ENCODE measurements around the gene UBTF.

UBTF gene

DNA sequence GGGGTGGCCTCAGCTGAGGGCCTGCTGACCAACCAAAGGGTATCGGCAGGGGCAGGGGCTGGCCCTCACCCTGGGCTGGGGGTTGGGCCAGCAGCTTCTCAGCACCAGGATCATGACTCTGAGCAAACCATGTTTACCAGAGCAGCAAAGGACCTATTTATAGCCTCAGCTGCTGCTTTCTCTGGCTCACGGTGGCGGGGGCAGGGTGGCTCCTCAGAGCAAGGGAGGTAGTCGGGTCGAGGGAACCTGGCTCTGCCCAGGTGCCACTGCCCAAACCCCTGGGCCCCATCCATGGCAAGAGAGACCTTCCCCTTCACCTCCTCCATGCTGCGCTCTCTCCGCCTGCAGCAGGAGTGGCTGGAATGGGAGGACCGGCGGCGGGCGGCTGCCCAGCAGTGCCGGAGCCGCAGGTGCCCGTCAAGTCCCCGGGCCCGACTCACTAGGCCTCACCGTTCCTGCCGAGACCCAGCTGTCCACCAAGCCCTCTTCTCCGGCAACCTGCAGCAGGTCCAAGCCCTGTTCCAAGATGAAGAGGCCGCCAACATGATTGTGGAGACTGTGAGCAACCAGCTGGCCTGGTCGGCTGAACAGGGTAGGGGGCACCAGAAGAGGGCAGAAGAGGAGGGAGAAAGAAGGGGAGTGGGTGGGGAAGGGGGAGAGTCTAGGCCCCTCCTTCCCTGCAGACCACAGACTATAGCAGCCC, 48.8 kb downstream of the UBTF start, which contains the start of gene ASB16:
Gene ASB16 (plus strand): TSS at position 206 of the 703 bp plus-strand sequence. CDS start 86 bp downstream, at position 292.
- DNase-seq (ENCODE audit: low read depth, low spot score), result no peak

DNA sequence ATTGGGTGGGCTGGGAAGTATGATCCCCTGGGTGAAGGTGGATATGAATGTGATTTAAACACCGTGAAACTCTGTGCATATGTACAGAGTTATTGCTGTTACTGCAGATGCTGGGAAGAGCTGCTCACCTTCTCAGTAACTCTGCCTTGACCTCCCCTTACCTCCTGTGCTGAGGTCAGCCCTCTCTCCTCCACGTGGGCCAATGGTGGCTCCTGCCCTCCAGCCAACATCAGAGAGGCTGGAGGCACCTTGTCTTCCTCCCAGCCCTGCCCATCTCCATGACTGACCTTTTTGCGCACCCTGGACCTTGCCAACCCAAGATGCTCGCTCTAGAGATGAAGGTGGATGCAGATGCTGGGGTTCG, 49.4 kb downstream of the UBTF start:
- no peak for DNase-seq (ENCODE audit: low read depth, low spot score)

DNA sequence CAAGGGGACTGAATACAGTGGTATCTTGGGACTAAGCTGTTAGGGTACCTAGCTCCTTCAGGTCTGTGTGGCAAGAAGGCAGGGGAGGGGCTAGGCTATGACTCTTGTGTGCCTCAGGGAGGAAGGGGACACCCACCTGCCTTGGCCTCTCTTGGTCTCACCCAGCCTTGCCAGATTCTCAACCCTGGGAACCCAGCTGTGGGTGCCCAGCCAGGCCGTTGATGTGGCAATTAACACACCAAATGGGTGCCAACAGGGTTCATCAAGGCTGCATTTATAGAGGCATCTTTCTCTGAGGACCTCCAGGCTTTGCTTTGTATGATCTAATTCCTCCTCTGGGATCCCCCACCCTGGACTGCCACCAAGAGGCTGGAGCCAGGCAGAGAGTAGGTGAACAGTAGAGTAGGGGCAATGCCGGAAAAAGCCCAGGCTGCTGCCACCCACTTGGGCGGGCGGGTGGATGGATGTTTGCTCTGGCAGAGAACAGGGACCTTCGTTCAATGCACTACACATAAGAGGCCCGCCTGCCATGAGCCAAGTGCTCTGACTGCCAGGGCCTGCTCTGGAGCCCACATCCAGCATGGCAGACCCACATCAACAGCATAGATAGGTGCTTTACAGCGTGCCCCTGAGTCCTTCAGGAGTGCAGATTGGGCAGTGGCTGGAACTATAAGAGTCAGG, 52.2 kb downstream of the UBTF start:
- no peak for DNase-seq (ENCODE audit: low read depth, low spot score)

DNA sequence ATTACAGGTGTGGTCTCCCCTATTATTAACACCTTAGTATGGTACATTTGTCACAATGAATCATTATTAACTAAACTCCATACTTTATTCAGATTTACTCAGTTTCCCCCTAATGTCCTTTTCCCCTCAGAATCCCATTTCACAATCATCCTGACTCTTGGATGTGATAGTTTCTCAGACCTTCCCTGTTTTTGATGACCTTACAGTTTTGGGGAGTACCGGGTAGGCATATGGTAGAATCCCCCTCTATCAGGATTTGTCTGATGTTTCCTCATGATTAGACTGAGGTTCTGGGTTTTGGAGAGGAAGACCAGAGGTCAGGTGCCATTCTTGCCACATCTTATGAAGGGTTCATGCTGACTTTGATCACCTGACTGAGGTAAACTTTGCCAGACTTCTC, 55.0 kb downstream of the UBTF start:
- no peak for DNase-seq (ENCODE audit: low read depth, low spot score)

DNA sequence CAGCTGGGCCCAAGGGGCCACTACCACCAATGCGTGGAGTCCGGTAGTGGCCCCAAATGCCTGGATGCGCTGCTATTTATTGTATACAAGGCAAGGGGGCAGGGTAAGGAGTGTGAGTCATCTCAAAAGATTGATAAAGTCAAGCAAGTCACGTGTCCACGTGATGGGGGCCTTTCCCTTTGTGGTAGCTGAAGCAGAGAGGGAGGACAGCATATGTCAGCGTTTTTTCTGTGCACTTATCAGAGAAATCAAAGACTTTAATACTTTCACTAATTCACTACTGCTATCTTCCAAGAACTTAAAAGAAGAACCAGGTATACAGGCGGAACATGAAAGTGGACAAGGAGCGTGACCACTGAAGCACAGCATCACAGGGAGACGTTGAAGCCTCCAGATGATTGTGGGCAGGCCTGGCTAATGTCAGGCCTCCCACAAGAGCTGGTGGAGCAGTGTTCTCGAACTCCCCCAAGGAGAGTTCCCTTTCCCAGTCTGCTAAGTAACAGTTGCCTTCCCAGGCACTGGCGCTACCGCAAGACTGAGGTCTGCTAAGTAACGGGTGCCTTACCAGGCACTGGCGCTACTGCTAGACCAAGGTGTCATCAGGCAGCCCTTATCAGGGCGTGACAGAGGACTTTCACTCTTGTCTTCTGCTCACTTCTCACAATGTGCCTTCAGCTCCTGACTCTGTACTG, 59.8 kb downstream of the UBTF start:
- no peak for DNase-seq (ENCODE audit: low read depth, low spot score)

DNA sequence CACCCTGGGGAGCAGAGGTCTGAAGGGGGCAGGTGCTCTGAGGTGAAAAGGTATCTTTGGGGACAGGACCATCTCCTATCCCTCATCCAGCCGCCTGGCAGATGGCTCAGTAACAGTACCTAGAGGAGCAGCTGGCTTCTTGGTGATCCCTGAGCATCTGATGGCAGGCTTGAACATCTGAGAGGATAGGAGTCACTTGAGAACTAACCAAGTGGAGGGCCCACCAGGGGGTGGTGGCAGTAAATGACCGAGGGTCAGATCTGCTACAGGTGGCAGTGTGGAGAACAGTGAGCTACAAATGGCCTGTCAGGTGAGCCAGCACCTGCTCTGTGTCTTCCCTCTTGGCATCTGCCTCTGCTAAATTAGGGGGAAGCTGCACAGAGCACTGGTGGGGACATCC, 64.0 kb downstream of the UBTF start:
- DNase-seq (ENCODE audit: low read depth, low spot score), result no peak
